ENCODE results near the gene GAST.

- peak; percentile 22 for TF ChIP-seq TAF1 (IDR thresholded peaks at IDR 0.05; ENCODE audit: control insufficient read depth, extremely low read depth, insufficient read depth, low read length, severe bottlenecking)
- no peak for TF ChIP-seq ATF2 (CRISPR knock-in tag; IDR thresholded peaks at IDR 0.05)
- TF ChIP-seq MYC (IDR thresholded peaks at IDR 0.05; ENCODE audit: low read depth, low read length): peak; percentile 49; the same call in 1 of the 2 replicates
- no peak for TF ChIP-seq MYC (CRISPR knock-in tag; IDR thresholded peaks at IDR 0.05; ENCODE audit: borderline replicate concordance, low read depth)
- TF ChIP-seq POLR2A (conservative IDR thresholded peaks at IDR 0.05): no peak
- TF ChIP-seq FOXP1 (CRISPR knock-in tag; IDR thresholded peaks at IDR 0.05): no peak
- TF ChIP-seq, protein P1, sequence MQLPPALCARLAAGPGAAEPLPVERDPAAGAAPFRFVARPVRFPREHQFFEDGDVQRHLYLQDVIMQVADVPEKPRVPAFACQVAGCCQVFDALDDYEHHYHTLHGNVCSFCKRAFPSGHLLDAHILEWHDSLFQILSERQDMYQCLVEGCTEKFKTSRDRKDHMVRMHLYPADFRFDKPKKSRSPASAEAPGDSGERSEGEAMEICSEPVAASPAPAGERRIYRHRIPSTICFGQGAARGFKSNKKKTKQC (CRISPR knock-in tag; IDR thresholded peaks at IDR 0.05): no peak
- no peak for TF ChIP-seq SIN3B (IDR thresholded peaks at IDR 0.05; ENCODE audit: low read depth)
- TF ChIP-seq CEBPB (tag; IDR thresholded peaks at IDR 0.05): no peak
- no peak for TF ChIP-seq ADNP (tag; IDR thresholded peaks at IDR 0.05)
- TF ChIP-seq NR2C2 (CRISPR knock-in tag; IDR thresholded peaks at IDR 0.05): no peak
- peak; percentile 90 for TF ChIP-seq NR2C2 (tag; IDR thresholded peaks at IDR 0.05)
Observed at GRCh38 chr17:41678907-41679739, 33.0 kb upstream of the GAST start.
